ENCODE data around the gene SEC14L6.
"Not testable (repeated sequence)": the region's sequence is repeated elsewhere in the genome, so short reads cannot be mapped to it uniquely, and the experiment has no call there.

Gene SEC14L6

DNA sequence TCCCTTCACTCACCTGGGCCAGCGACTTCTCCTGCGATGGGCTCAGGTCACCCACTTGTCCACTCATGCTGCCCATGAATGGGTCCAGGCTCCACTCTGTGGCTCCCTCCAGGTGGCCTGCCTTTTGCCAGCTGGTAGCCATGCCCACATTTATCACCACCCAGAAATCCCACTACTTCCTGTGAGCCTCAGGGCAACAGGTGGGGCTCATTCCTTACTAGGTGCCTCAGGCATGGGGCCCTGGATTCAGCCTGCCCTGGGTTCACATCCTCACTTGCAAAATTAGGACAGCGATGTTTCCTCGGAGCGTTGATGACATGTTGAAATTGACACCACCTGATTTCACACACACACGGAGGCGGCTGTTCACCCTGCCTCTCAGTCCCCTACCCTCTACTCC, at the start of gene SEC14L6:
TSS of gene SEC14L6 (minus strand) at position 126 of the 400 bp plus-strand sequence. CDS start at position 67, 59 bp downstream.
- DNase-seq, result no peak

DNA sequence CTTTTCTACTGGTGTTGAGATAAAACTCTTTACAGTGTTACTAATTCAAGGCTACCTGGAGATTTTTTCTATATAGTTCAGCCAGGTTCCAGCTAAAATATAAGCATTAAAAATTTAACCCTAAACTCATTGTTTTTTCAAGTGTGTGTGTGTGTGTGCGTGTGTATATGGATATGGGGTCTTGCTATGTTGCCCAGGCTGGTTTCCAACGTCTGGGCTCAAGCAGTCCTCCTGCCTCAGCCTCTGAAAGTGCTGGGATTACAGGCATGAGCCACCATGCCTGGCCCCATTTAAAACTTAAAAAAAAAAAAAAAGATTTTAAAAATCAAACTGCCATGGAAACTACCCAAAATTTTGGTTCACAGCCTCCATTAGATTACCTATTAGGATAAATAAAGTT, 49.7 kb upstream of the SEC14L6 start:
- no peak for DNase-seq

DNA sequence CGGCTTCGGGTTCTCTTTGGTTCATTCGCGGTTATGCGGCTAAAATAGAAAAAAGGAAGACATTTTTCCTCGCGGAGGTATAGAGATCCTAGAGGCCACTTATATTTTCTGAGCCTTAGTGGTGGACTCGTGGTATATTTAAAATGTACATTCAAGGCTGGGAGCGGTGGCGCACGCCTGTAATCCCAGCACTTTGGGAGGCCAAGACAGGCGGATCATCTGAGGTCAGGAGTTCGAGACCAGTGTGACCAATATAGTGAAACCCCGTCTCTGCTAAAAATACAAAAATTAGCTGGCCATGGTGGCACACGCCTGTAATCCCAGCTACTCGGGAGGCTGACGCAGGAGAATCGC, 45.8 kb upstream of the SEC14L6 start:
- not testable (repeated sequence) for DNase-seq

DNA sequence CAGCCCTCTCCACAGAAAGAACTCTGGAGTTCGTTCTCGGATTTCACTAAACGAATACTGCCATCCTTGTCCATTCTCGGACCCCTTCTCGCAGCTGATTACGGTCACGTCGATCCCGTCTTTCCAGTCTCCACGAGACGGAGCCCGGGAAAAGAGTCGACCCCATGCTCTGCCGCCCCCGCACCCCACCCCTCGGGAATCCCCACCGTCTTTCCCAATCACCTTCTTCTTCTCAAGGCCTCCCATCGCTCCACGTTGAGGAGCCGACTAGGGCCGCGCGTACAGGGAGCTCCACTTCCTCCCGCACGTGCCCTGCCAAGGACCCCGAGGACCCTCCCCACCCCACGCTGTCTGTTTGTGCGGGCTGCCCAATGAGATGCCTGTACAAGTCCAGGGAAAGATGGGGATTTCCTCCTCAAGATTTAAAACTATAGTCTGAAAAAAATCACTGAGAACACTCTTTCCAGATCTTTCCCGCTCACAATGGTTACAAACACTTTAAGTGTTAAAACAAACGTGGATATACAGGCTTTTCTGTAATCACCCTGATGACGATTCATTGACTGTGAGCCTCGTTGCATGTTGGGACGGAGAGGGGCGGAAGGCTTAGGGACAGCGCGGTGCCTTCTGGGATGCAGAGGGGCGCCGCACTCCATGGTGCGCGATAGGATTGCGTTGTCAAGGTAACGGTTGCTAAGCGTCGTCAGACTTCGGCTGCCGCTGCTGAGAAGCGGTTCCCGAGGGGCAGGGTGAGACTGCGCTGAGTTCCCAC, 45.2 kb upstream of the SEC14L6 start, which contains the start of gene PES1:
TSS of gene PES1 (minus strand) at position 323 of the 772 bp plus-strand sequence. CDS start at position 246, 77 bp downstream.
- DNase-seq, result peak; percentile 99

DNA sequence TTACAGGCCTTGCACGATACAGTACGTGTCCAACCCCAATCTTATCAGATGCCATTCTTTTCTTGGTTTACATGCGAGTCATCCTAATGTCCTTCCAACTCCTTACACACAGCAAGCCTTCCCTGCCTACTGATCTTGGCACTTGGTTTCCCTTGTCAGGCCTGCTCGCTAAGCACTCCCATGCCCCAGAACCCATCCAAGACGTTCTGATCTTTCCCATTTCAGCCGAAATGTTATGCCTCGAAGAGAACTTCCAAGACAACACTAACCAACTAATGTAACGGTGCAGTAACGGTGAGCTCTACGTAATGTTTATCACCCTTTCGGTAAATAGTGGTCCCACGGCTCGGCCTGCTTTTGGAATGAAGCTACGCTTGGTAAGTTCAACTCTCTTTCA, 44.6 kb upstream of the SEC14L6 start:
- no peak for DNase-seq

DNA sequence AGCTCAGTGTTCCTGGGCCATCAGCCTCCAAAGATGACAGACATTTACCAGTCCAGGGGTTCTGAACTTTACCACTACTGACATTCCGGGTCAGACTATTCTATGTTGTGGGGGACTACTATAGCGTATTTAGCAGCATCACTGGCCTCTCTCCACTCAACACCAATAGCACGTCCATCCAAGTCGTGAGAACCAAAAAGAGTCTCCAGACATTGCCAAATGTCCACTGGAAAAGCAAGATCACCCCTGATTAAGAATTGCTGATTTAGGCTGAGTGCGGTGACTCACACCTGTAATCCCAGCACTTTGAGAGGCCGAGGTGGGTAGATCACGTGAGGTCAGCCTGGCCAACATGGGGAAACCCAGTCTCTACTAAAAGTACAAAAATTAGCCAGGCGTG, 39.9 kb upstream of the SEC14L6 start:
- DNase-seq, result no peak

DNA sequence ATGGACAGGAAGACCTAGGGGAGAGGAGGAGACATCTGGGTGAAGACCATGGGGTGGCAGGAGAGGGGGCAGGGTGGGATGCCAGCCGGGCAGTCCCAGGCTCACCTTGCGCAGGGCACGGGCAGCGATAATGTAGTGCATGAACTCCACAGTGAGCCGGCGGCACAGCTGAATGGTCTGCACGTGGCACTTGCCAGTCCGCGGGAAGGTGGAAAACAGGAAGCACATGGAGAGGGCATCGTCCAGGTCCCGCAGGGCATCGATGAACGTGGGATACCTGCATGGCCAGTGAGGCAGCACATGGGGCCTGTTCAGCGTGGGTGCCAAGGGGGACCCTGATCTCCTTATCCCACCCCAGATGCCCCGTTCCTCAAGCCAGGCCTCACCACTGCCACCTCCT, 37.9 kb upstream of the SEC14L6 start:
- DNase-seq, result no peak

DNA sequence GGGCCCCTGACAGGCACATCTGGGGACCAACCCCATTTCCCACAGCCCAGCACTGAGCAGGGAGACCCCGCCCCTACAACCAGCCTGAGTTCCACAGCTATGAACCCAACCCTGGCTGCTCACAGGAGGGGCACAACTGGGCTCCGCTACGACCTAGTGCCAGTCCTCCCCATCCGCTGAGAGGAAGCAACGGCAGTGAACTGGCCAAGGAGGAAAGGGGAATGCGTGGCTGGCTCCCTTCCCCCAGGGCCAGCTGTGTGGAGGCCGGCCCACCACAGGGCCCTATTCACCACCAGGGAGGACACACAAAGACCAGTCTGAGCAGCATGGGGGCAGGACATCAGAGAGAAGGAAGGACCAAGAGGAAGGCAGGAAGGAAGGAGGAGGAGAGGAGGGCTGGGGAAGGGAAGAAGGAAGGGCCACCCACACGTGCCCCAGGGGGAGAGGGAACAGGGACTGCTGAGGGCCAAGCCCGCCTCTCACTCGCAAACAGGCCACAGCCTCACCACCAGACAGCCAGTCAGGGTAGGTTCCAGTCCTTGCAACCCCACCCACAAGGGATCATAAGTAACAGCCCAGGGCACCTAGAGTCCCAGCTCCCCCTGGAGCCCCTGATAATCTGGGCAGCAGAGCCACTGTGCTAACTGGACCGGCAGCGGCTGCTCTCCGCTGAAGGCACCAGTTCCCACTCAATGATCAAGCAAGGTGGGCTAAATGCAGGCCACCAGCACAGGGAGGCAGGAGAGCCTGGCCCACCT, 36.4 kb upstream of the SEC14L6 start:
- no peak for DNase-seq

DNA sequence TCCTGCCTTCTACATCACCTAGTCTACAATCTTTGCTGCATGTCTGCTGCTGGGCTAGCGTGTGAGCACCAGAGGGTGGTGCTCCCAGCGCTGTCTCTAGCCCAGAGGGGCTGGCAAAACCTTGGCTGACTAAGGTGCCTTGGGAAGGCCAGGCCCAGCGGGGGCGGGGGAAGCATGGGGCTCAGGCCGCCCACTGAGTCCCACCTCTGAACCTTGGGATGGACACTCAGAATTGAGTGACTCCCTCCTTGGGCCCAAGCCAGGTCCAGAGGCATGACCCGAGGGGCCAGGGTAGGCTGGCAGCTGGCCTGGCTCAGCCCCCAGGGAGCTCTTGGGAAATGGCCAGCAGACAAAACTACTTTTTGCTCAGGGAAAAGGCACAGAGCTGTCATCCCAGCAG, 35.5 kb upstream of the SEC14L6 start:
- DNase-seq, result no peak

DNA sequence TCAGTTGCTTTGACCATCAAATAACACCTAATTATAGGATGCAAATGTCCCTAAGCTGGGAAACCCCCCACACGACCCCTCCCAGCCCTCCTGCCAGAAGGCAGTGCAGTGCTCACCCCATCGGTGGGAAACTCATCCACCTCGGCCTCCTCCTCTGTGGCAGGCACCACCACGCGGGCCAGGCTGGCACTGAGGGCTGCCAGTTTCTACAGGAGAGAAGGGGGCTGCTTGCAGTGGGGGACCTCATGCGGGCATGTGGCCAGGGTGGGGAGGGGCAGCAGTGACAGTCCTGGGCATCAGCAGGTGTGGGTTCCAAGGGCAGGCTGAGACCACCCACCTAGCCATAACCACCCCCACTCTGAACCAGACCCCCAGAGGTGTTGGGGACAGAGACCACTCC, 34.4 kb upstream of the SEC14L6 start:
- DNase-seq, result no peak

DNA sequence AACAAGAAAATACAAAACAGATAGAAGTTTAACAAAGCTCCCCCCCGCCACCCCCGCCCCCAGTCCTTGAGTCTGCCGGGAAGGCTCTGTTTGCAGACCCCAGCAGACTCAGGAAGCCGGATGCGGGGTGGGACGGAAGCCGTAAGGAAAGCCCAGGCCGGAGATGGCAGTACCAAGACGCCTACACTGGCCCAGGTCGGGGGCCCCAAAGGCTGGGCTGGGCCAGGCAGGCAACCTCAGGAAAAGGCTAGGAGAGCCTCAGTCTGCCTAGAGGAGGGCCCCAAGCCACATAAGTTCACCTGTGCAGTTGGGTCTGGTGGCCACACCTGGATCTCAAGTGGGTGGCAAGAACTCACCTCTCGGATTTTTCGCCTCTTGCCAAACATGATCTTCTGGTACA, 31.9 kb upstream of the SEC14L6 start:
- no peak for DNase-seq

DNA sequence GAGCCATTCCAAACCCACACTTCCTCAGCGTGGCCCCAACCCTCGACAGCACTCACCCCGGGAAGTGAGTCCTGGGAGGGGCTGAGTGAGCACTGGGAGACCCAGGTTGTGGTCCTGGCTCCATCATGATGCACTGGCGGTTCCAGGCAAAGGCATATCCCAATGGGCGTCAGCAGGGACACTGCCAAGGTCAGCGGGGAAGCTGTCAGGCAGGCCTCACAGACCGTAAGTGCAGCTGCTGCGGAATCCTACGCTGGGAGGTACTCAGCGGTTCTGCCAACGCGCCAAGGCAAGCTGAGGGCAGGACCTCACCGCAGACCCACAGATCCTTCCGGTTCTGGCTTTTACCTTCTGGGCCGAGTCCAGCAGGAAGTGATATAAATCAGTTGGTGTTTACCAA, 29.3 kb upstream of the SEC14L6 start:
- no peak for DNase-seq

DNA sequence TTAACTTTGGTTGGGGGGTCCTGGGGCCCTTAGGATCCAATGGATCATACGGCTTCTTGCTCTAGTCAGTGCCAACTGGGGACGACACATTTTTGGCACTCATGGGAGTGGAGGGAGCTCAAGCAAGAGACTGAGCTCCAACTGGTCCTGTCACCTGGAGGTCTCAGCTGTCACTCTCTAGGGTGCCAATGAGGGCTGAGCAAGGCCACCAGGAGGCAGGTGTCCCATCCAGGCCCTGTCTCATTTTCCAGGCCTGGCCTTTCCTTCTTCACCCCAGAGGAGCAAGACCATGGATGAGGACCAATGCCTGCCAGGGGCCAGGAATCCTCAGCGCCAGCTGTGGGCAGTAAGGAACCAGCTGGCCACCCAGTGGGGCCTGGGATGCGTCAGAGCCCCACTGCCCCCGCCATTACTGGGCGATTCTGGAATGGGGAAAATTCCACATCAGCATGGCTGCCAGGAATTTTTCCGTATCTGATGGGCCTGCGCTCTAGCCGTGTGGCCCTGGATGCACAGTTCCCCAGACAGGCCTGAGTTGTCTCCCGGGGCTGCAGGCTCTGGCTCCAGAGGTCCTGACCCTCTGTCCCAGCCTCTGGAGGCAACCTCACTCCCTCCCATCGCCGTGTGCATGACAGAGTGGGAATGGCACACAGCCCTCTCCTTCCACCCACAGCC, 28.6 kb upstream of the SEC14L6 start:
- DNase-seq, result no peak

DNA sequence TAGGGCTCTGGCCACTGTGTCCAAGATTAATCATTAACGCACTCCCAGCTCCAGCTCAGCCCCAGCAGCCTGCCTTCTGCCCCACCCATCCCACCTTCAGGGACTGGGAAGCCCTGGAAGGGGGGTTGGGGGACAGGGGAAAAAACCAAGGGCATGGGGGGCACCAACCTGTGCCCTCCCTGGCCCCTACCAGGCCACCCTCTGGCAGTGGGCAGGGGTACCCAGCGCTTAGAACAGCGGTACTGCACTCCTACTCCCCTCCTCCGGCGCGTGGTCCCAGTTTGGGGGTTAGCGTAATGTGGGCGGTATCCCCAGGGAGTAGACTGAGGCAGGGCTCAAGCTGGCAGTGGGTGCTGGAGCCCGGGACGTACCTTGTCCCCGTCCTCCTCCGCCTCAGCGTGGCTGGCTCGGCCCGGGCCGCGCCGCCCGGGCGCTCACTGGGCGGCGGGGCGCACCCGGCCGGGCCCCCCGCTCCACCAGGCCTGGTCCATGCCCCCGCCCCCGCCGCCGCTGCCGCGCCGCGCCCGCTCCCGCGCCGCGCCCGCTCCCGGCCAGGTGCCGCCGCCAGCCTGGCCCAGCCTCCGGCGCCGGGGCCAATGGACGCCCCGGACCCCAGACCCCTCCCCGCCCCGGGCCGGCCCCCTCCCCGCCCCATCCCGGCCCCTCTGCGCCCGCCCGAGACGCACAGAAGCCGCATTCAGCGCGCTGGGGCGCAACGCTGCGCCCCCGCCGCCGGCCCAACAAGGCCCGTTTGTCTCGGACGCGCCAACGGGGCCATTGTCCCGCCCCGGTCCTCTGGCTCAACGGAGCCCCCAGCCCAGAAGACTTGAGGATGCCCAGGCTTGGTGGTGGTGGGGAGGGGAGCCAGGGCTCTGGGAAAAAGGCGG, 27.8 kb upstream of the SEC14L6 start, which contains the start of gene GAL3ST1:
TSS of gene GAL3ST1 (minus strand) at position 571 of the 887 bp plus-strand sequence. CDS start 17,273 bp downstream, outside the sequence.
- DNase-seq, result no peak

DNA sequence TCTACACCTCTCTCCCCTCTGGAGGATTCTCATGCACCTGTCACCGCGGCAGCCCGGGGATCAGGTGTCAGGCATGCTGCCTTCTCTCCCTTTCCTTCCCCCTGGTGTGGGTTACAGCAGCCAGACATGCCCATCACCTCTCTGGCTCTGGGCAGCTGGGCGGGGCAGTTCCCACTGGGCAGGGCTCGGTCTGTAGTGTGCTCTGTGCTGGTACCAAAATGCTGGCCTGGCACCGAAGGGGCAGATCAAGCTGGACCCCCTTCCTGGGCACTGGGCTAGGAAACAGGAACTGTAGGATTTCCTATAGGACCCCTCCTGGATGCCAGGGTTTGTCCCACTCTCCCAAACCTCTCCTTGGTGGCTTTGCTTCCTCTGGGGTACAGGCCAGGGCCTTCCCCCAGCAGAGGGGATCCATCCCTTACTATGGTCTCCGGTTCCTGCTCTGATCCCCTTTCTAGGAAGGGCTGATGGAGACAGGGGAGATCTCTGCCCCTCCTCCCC, 27.1 kb upstream of the SEC14L6 start:
- no peak for DNase-seq

DNA sequence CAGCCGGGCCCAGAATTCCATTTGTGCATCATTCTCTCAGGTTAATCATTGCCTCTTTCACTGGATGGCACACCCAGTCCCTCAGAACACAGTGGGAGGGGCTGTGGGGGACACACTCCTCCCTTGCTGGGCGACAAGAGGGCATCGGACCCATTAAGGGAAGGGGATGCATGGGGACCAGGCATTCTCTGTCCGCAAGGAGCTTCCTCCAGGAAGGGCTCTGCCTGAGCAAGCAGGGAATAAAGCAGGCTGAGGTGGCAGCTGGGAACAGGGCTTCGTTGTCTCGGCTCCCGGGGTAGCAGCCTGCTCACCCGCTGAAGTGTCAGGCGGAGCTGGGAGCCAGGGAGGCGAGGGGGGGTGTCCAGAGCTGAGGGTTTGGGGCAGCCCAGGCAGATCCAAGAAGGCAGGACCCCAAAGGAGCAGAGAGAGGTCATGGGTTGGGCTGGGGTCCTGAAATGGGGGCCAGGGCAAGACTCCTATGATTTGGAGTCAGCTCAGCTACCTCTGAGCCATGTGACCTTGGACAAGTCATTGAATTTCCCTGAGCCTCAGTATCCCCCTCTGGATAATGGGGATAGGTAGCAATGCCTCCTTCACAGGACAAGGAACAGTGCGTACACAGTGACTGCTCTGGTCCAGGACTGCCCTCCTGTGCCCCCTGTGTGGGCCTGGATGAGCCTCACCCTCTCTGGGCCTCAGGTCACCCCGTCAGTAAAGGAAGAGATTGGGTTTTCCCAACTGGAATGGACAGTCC, 26.5 kb upstream of the SEC14L6 start:
- no peak for DNase-seq

DNA sequence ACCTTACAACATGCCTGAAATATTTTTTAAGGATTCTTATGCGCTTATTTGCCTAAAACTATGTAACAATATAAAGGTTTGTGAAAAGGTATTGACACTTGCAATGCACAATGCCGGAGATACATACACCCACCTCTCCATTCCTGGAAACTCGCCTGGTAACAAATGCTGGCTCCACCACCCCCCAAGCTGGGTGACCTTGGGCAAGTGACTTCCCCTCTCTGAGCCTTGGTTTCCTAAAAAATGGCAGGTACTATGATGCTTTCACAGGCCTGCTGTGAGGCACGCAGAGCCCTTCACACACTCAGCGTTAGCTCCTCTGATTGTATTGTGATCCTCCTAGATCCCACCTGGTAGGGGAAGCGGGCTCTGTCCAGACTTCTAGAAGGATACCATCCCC, 25.7 kb upstream of the SEC14L6 start:
- DNase-seq, result no peak

DNA sequence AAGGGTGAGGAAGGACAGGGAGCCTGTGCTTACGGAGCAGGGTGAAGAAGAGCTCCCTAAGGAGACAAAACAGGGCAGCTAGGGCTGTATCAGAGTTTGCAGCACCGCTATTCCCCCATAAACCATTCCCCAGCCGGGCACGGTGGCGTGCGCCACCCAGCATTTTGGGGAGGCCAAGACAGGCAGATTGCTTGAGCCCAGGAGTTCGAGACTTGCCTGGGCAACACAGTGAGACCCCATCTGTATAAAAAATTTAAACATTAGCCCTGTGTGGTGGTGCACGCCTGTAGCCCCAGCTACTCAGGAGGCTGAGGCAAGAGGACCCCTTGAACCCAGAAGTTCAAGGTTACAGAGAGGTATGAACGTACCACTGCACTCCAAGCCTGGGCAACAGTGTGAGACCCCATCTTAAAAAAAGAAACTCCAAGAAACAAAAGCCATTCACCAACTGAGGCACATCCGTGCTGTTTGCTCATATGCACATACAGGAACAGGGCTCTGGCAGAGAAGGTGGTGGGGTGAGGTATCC, 23.2 kb upstream of the SEC14L6 start:
- no peak for DNase-seq

DNA sequence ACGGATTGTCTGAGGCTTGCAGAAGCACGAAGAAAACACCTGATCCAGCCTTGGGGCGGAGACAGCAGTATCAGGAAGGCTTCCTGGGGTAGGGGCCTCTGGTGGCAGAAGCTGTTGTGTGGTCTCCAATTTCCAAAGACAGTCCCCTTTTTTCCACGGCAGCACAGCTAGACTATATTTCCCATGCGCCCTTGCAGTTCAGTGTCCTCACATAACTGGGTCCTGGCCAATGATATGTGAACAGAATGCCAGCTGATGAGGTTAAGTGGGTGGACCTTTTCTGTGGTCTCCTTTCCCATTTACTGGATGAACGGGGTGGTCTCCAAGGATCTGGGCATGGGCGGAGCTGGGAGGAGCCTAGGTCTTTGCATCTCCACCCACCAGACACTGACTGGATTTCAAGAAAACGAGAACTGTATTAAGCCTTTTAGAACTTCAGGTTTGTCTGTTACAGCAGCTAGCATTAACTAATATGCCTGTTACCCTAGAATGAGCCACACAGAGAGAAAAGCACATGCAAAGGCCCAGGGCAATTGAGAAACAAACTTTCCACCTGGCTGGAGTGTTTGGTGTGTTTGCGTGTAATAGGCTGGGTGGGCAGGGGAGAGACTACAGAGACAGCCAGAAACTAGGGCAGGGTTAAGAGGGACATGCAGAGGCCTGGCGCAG, 21.7 kb upstream of the SEC14L6 start:
- no peak for DNase-seq

DNA sequence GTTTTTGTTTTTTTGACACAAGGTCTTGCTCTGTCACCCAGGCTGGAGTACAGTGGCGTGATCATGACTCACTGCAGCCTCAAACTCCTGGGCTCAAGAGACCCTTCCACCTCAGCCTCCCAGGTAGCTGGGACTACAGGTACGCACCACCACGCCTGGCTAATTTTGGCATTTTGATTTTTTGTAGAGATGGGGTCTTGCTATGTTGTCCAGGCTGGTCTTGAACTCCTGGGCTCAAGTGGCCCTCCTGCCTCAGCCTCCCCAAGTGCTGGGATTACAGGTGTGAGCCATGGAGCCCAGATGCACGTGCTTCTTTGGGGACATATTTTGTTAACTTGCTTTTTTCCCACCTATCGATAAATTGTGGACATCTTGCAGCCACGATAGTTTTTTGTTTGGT, 20.7 kb upstream of the SEC14L6 start:
- not testable (repeated sequence) for DNase-seq

DNA sequence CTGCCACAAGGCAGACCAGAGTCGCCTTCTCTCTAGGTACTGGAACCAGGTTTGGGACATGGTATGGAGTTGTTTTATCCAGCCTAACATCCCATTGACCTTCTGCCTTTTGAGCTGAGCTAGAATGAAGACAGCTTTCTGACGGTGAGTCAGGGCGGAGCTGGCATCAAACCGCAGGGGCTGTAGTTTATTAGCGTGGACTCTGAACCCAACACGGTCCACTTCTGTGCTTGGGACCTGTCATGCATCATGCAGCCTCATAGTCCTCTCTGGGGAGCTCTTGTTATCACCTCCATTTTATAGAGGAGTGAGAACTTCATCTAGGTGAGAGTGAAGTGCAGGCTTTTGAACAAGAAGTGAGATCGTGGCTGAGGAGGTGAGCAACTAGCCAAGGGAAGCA, 19.6 kb upstream of the SEC14L6 start:
- no peak for DNase-seq

Measured in NCI-H446 treated with DMSO at 0.1 percent for 48 hours (cell line).